Tibial nerve (tissue), 4 donors: ENCODE data around the gene TP53. TPM values are rescaled to one million over a fixed set of nuclear protein-coding genes. Genes with fewer than 3 reads are reported as not detected.

Source experiments
- DNase-seq, 2 donors: peaks; one replicate each; pipeline ENCODE4 v3.0.0-alpha.2; 2019; ENCODE audit warnings: low spot score in 2 of 2
- H3K27ac ChIP-seq, 4 donors: fragments of 200-600 bp; sonication (generic) in 3 of 4; one replicate each; pipeline ENCODE4 v1.5.1; 2017 to 2019; ENCODE audit warnings: mild to moderate bottlenecking in 1 of 4
- H3K27me3 ChIP-seq, 2 donors: fragments of 200-600 bp; sonication (generic) in 1 of 2; one replicate each; pipeline versions ENCODE4 v1.5.1 to v1.6.0; 2017 to 2019
- H3K36me3 ChIP-seq, 3 donors: fragments of 200-600 bp; sonication (generic); one replicate each; pipeline ENCODE4 v1.5.1; 2018 to 2019
- H3K4me1 ChIP-seq, 4 donors: fragments of 200-600 bp; sonication (generic) in 3 of 4; one replicate each; pipeline ENCODE4 v1.5.1; 2017 to 2019
- H3K4me3 ChIP-seq, 4 donors: fragments of 200-600 bp; sonication (generic) in 3 of 4; one replicate each; pipeline ENCODE4 v1.5.1; 2017 to 2019; ENCODE audit warnings: mild to moderate bottlenecking in 1 of 4, moderate library complexity in 1 of 4
- H3K9me3 ChIP-seq, 4 donors: fragments of 200-600 bp; sonication (generic) in 3 of 4; one replicate each; pipeline ENCODE4 v1.5.1; 2017 to 2019
- CTCF ChIP-seq, 5 experiments: fragments of 200-600 bp in 3 of 5; fragments of 450-650 bp in 2 of 5; sonication (generic) in 3 of 5; IDR thresholded peaks; one replicate each; pipeline ENCODE4 v1.5.1; 2016 to 2019; ENCODE audit warnings: antibody characterized with exemption in 5 of 5, mild to moderate bottlenecking in 3 of 5, moderate library complexity in 2 of 5
- EP300 ChIP-seq, 2 donors: sonication (generic); formaldehyde crosslinking; IDR thresholded peaks; one replicate each; pipeline ENCODE4 v1.6.1; 2017; ENCODE audit warnings: antibody characterized with exemption in 2 of 2, mild to moderate bottlenecking in 1 of 2
- POLR2A ChIP-seq, 2 donors: fragments of 450-650 bp; IDR thresholded peaks; one replicate each; pipeline ENCODE4 v1.6.1; 2017; ENCODE audit warnings: antibody characterized with exemption in 2 of 2, mild to moderate bottlenecking in 2 of 2, moderate library complexity in 2 of 2
- WGBS, 2 donors: methylation state at CpG; one replicate each; pipeline ENCODE4 v1.1.5; 2018; 5-methylcytosine and 5-hydroxymethylcytosine counted together
- total RNA-seq, 4 donors: library from RNA; depleted of rRNA; stranded (reverse); fragments of >200 nt; gene quantifications; one replicate each; pipeline ENCODE4 v1.1.0, GENCODE V29; 2016

The TP53 gene
- total RNA-seq, 4 donors from 2014 or later: 26.7 to 32.1 (median 30.0) TPM

GRCh38 chr17:7620835-7621234 lies 66.5 kb downstream of the TP53 start:
- Histone ChIP-seq H3K27ac (no peak overlapping the region), H3K4me3 (no peak overlapping the region), H3K9me3 (no peaks in the 10 kb centered on the region), H3K27me3 (no peaks in the 10 kb centered on the region), H3K4me1 (no peaks in the 10 kb centered on the region), H3K36me3 (peaks cover 0 to 7% (median 0%) of the 10 kb centered on the region in 3 donors)
- WGBS, 2 donors: 91% methylated on average over 8 of the region's 8 CpGs
- TF ChIP-seq CTCF (IDR thresholded peaks at IDR 0.05) (no peak), POLR2A (IDR thresholded peaks at IDR 0.05) (no peak), EP300 (IDR thresholded peaks at IDR 0.05) (no peak)
- DNase-seq: no peak

GRCh38 chr17:7618608-7619007 lies 68.7 kb downstream of the TP53 start:
- Histone ChIP-seq H3K36me3 (no peaks in the 10 kb centered on the region), H3K4me1 (peaks cover 0 to 7% (median 4%) of the 10 kb centered on the region in 4 donors), H3K9me3 (no peaks in the 10 kb centered on the region), H3K27me3 (no peaks in the 10 kb centered on the region), H3K27ac (no peak overlapping the region), H3K4me3 (no peak overlapping the region)
- TF ChIP-seq CTCF (IDR thresholded peaks at IDR 0.05): no peak
- TF ChIP-seq EP300 (IDR thresholded peaks at IDR 0.05): no peak
- TF ChIP-seq POLR2A (IDR thresholded peaks at IDR 0.05): no peak
- WGBS, 2 donors: 81 to 85% methylated on average over 5 of the region's 5 CpGs
- no peak for DNase-seq

Other genes with a start within 250 kb of the TP53 start
- gene FGF11, start 248.0 kb downstream of the TP53 start, total RNA-seq: 1 to 10 TPM; 1.5 to 3.3 (median 2.2) TPM
- 10 to 100 TPM in 3 of 4 donors, 1 to 10 TPM in 1; 6.5 to 16.0 (median 13.5) TPM for gene CHRNB1, start 242.4 kb downstream of the TP53 start, total RNA-seq
- 10 to 100 TPM; 60.5 to 64.1 (median 63.0) TPM for gene ZBTB4, start 207.9 kb downstream of the TP53 start, total RNA-seq
- gene SLC35G6, start 206.0 kb downstream of the TP53 start, total RNA-seq: not detected
- gene POLR2A, start 203.1 kb downstream of the TP53 start, total RNA-seq: 100 to 1,000 TPM in 3 of 4 donors, 10 to 100 TPM in 1; 87.0 to 163 (median 125) TPM
- gene TNFSF12, start 138.4 kb downstream of the TP53 start, total RNA-seq: 100 to 1,000 TPM in 2 of 4 donors, 10 to 100 TPM in 2; 59.4 to 109 (median 98.8) TPM
- gene TNFSF13, start 128.7 kb downstream of the TP53 start, total RNA-seq: 10 to 100 TPM; 44.7 to 93.3 (median 64.7) TPM
- gene SENP3, start 125.6 kb downstream of the TP53 start, total RNA-seq: 10 to 100 TPM; 54.3 to 75.4 (median 59.0) TPM
- 10 to 100 TPM; 19.3 to 65.7 (median 34.2) TPM for gene CD68, start 107.9 kb downstream of the TP53 start, total RNA-seq
- 100 to 1,000 TPM in 1 of 4 donors, 10 to 100 TPM in 3; 58.3 to 102 (median 66.2) TPM for gene MPDU1, start 103.6 kb downstream of the TP53 start, total RNA-seq
- 1 to 10 TPM; 3.1 to 6.9 (median 5.0) TPM for gene SOX15, start 97.4 kb downstream of the TP53 start, total RNA-seq
- gene FXR2, start 72.6 kb downstream of the TP53 start, total RNA-seq: 10 to 100 TPM; 34.7 to 39.4 (median 36.7) TPM
- gene SAT2, start 59.7 kb downstream of the TP53 start, total RNA-seq: 100 to 1,000 TPM in 1 of 4 donors, 10 to 100 TPM in 3; 69.3 to 130 (median 82.0) TPM
- gene SHBG, start 57.4 kb downstream of the TP53 start, total RNA-seq: 1 to 10 TPM in 1 of 4 donors, under 1 TPM in 1, not detected in 2; 0.63 to 1.2 TPM
- gene ATP1B2, start 36.6 kb downstream of the TP53 start, total RNA-seq: 1 to 10 TPM; 1.5 to 3.9 (median 1.9) TPM
- gene WRAP53, start 987 bp upstream of the TP53 start, total RNA-seq: 1 to 10 TPM; 3.6 to 8.0 (median 4.8) TPM
- gene EFNB3, start 17.7 kb upstream of the TP53 start, total RNA-seq: under 1 TPM in 2 of 4 donors, not detected in 2; 0.20 to 0.21 TPM
- gene DNAH2, start 30.3 kb upstream of the TP53 start, total RNA-seq: 1 to 10 TPM in 1 of 4 donors, under 1 TPM in 3; under 0.01 to 1.4 (median under 0.01) TPM
- gene KDM6B, start 146.7 kb upstream of the TP53 start, total RNA-seq: 10 to 100 TPM in 2 of 4 donors, 1 to 10 TPM in 2; 7.5 to 10.8 (median 9.7) TPM
- gene TMEM88, start 167.6 kb upstream of the TP53 start, total RNA-seq: 10 to 100 TPM in 3 of 4 donors, 1 to 10 TPM in 1; 9.2 to 41.7 (median 25.6) TPM
- 100 to 1,000 TPM; 104 to 198 (median 167) TPM for gene NAA38, start 170.1 kb upstream of the TP53 start, total RNA-seq
- 10 to 100 TPM in 2 of 4 donors, 1 to 10 TPM in 2; 9.4 to 13.6 (median 11.1) TPM for gene CYB5D1, start 170.5 kb upstream of the TP53 start, total RNA-seq
- 100 to 1,000 TPM in 3 of 4 donors, 10 to 100 TPM in 1; 80.4 to 202 (median 125) TPM for gene CHD3, start 201.3 kb upstream of the TP53 start, total RNA-seq
- 10 to 100 TPM in 1 of 4 donors, 1 to 10 TPM in 3; 2.6 to 41.2 (median 3.8) TPM for gene RNF227, start 228.8 kb upstream of the TP53 start, total RNA-seq
- gene KCNAB3, start 242.4 kb upstream of the TP53 start, total RNA-seq: 1 to 10 TPM; 1.1 to 6.0 (median 1.4) TPM
- gene TRAPPC1, start 244.5 kb upstream of the TP53 start, total RNA-seq: 10 to 100 TPM; 24.1 to 39.3 (median 36.8) TPM
- gene CNTROB, start 244.7 kb upstream of the TP53 start, total RNA-seq: 10 to 100 TPM; 22.4 to 38.0 (median 28.0) TPM